PC-3 (cell line): ENCODE results near the gene VSIR. TPM values are rescaled to one million over a fixed set of nuclear protein-coding genes. Genes with fewer than 3 reads are reported as not detected.
A peak's percentile ranks its signal among the peaks of the same experiment; 100 is the strongest.

Experiments
- ATAC-seq: fragments of 200-7000 bp; cut with Tn5 transposase; 2 replicates; pipeline ENCODE4 v1.9.1; 2020; ENCODE audit warnings: mild to moderate bottlenecking, moderate library complexity
- BruUV-seq: library from RNA; stranded (reverse); fragments of 400-500 nt; replicated peaks from 2 replicates; lab custom pipeline; 2021; lab: Mats Ljungman, UMichigan
- CTCF ChIA-PET: fragments of 300-600 bp; sonication (Branson Sonifier 250); formaldehyde crosslinking; loops from one replicate; lab custom pipeline; 2022; ENCODE audit warnings: antibody characterized with exemption; lab: Charles Lee
- POLR2A ChIA-PET: fragments of 300-600 bp; sonication (Branson Sonifier 250); formaldehyde crosslinking; loops from one replicate; lab custom pipeline; 2022; ENCODE audit warnings: antibody characterized with exemption; ENCODE audit not compliant: unreplicated experiment; lab: Charles Lee
- DNase-seq: peaks from one replicate; pipeline ENCODE4 v3.0.0-alpha.2; 2015
- H2AFZ ChIP-seq: fragments of 300-600 bp; sonication (generic); 2 replicates; pipeline ENCODE4 v1.6.0; 2016; ENCODE audit warnings: antibody characterized with exemption, low read length
- H3F3A ChIP-seq: fragments of 300-600 bp; sonication (generic); one replicate; pipeline ENCODE4 v1.6.0; 2017; ENCODE audit warnings: antibody characterized with exemption, low read length, control low read depth, mild to moderate bottlenecking; ENCODE audit not compliant: unreplicated experiment
- H3K27ac ChIP-seq: fragments of 300-600 bp; sonication (generic); 2 replicates; pipeline ENCODE4 v1.5.1; 2016; ENCODE audit warnings: mild to moderate bottlenecking, low read length
- H3K27me3 ChIP-seq: fragments of 300-600 bp; sonication (generic); 2 replicates; pipeline ENCODE4 v1.6.1; 2016; ENCODE audit warnings: low read length, mixed read lengths
- H3K36me3 ChIP-seq: fragments of 300-600 bp; sonication (generic); 2 replicates; pipeline ENCODE4 v1.6.1; 2016; ENCODE audit warnings: low read depth, mixed run types, low read length, mixed read lengths
- H3K4me1 ChIP-seq: fragments of 300-600 bp; sonication (generic); 2 replicates; pipeline ENCODE4 v1.5.1; 2016; ENCODE audit warnings: low read length; ENCODE audit not compliant: insufficient read depth
- H3K4me2 ChIP-seq: fragments of 300-600 bp; sonication (generic); 2 replicates; pipeline ENCODE4 v1.6.0; 2016; ENCODE audit warnings: low read length
- H3K4me3 ChIP-seq: fragments of 300-600 bp; sonication (generic); 2 replicates; pipeline ENCODE4 v1.5.1; 2016; ENCODE audit warnings: mild to moderate bottlenecking, low read length, mixed read lengths
- H3K79me2 ChIP-seq: fragments of 300-600 bp; sonication (generic); 2 replicates; pipeline ENCODE4 v1.6.1; 2017; ENCODE audit warnings: low read length, mixed read lengths
- H3K9ac ChIP-seq: fragments of 300-600 bp; sonication (generic); 2 replicates; pipeline ENCODE4 v1.6.0; 2016; ENCODE audit warnings: mild to moderate bottlenecking, low read length
- H3K9me2 ChIP-seq: fragments of 300-600 bp; sonication (generic); replicated peaks from 2 replicates; pipeline ENCODE4 v1.6.1; 2016; ENCODE audit warnings: mixed run types, low read length, mixed read lengths
- H3K9me3 ChIP-seq: fragments of 300-600 bp; sonication (generic); 2 replicates; pipeline ENCODE4 v1.6.1; 2016; ENCODE audit warnings: low read length, mixed read lengths
- H4K20me1 ChIP-seq: fragments of 300-600 bp; sonication (generic); 2 replicates; pipeline ENCODE4 v1.6.1; 2016; ENCODE audit warnings: low read length, mixed read lengths
- CTCF ChIP-seq: fragments of 300-600 bp; sonication (generic); conservative IDR thresholded peaks from 2 replicates; pipeline ENCODE4 v1.5.1; 2017; ENCODE audit warnings: antibody characterized with exemption, low read depth, mild to moderate bottlenecking, low read length
- EZH2 ChIP-seq: fragments of 300-600 bp; sonication (generic); IDR thresholded peaks from one replicate; pipeline ENCODE4 v1.6.1; 2017; ENCODE audit warnings: antibody characterized with exemption, mild to moderate bottlenecking, low read length; ENCODE audit not compliant: unreplicated experiment
- EZH2phosphoT487 ChIP-seq: fragments of 300-600 bp; sonication (generic); IDR thresholded peaks from 2 replicates; pipeline ENCODE4 v1.6.1; 2018; ENCODE audit warnings: mild to moderate bottlenecking, antibody characterized with exemption, low read length, borderline replicate concordance
- intact Hi-C: fragments of 100-400 bp; cut with micrococcal nuclease; formaldehyde crosslinking; loops from 2 replicates; pipeline ENCODE4 v1.9.0; 2023
- total RNA-seq: library from RNA; depleted of rRNA; stranded (reverse); fragments of >200 nt; gene quantifications from 2 replicates; pipeline ENCODE4 v1.2.3, GENCODE V29; 2014

VSIR gene
- total RNA-seq, 1 experiment from 2014 or later, result 14.1 TPM

GRCh38 chr10:71765176-71765904, 8.0 kb downstream of the VSIR start:
- no peaks in the 10 kb centered on the region for H3K27me3 ChIP-seq
- no peak overlapping the region for H3K4me3 ChIP-seq
- H3F3A ChIP-seq, result no peaks in the 10 kb centered on the region
- POLR2A ChIA-PET, result interaction anchor here (0.6 to 0.7 kb wide), 2 partner anchors 9 to 518 kb away, joined by 3 to 13 read pairs; no protein-coding TSS in a partner anchor
- no peaks in the 10 kb centered on the region for H3K9me2 ChIP-seq
- intact Hi-C loops, result loop anchor here (5.0 kb wide), 2 partner anchors 38 to 68 kb away; no protein-coding TSS in a partner anchor
- no peaks in the 10 kb centered on the region for H4K20me1 ChIP-seq
- H3K27ac ChIP-seq, result no peak overlapping the region
- ATAC-seq (no peak), DNase-seq (peak; percentile 13)
- peaks cover 32% of the 10 kb centered on the region for H3K4me1 ChIP-seq
- no peaks in the 10 kb centered on the region for H3K36me3 ChIP-seq
- H3K79me2 ChIP-seq, result no peaks in the 10 kb centered on the region
- no peaks in the 10 kb centered on the region for H3K9me3 ChIP-seq
- no peak overlapping the region for H3K9ac ChIP-seq
- no peak overlapping the region for H2AFZ ChIP-seq
- CTCF ChIA-PET, result no interaction called here
- TF ChIP-seq CTCF (no peak), EZH2 (no peak)
- no peak overlapping the region for H3K4me2 ChIP-seq
- no TSS peak for BruUV-seq

- Histone ChIP-seq H3K9me3 (no peaks in the 10 kb centered on the region), H4K20me1 (no peaks in the 10 kb centered on the region), H3K36me3 (no peaks in the 10 kb centered on the region), H3K9me2 (no peaks in the 10 kb centered on the region), H3K27ac (no peak overlapping the region), H3K4me2 (no peak overlapping the region), H3K9ac (no peak overlapping the region), H2AFZ (no peak overlapping the region), H3K79me2 (no peaks in the 10 kb centered on the region), H3K27me3 (no peaks in the 10 kb centered on the region), H3F3A (no peaks in the 10 kb centered on the region), H3K4me3 (no peak overlapping the region), H3K4me1 (peaks cover 32% of the 10 kb centered on the region)
- TF ChIP-seq CTCF, result no peak
- no peak for TF ChIP-seq EZH2
- TF ChIP-seq EZH2phosphoT487, result no peak
- ATAC-seq (no peak), DNase-seq (no peak)
- ChIA-PET POLR2A (no interaction called here), CTCF (no interaction called here)
- intact Hi-C loops, result no loop called here
- no TSS peak for BruUV-seq
Measured at GRCh38 chr10:71763352-71764127, 9.8 kb downstream of the VSIR start.
